Measurements from ENCODE around the gene IFNG. TPM values are rescaled to one million over a fixed set of nuclear protein-coding genes. Genes with fewer than 3 reads are reported as not detected.

The IFNG gene
- total RNA-seq, 1 experiment from 2014 or later = not detected

DNA sequence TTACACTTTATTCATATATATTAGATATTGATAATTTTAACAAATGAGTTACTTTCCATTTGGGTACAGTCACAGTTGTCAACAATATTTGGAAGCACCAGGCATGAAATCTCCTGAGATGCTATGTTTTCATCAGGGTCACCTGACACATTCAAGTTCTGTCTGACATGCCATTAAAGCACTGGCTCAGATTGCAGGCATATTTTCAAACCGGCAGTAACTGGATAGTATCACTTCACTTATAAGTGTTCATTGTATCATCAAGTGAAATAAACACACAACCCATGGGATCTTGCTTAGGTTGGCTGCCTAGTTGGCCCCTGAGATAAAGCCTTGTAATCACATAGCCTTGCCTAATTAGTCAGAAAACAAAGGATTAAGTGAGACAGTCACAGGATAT lies 4.8 kb downstream of the IFNG start:
- H2BK5ac ChIP-seq (ENCODE audit: insufficient read length, low read length) = no peak overlapping the region
- H4K5ac ChIP-seq (ENCODE audit: insufficient read length, low read depth, low read length) = no peak overlapping the region

More for the DNA sequence above, 4.8 kb downstream of the IFNG start:
- Histone ChIP-seq H4K20me1 (ENCODE audit: control insufficient read depth, insufficient read depth, insufficient read length) (no peaks in the 10 kb centered on the region), H3K4me2 (ENCODE audit: insufficient read depth, insufficient read length, low read length) (no peak overlapping the region), H2AK5ac (ENCODE audit: insufficient read length, low read length) (no peak overlapping the region), H3K23me2 (ENCODE audit: insufficient read length, low read depth, low read length, poor library complexity, severe bottlenecking) (no peaks in the 10 kb centered on the region), H2BK15ac (ENCODE audit: low read depth, low read length) (no peak overlapping the region), H3K4ac (ENCODE audit: low read depth, low read length) (no peak overlapping the region), H3K79me2 (ENCODE audit: insufficient read depth, low read length) (no peaks in the 10 kb centered on the region), H3T11ph (ENCODE audit: low read length) (no peak overlapping the region), H3K56ac (ENCODE audit: insufficient read length, low read depth, low read length) (no peak overlapping the region), H2BK120ac (ENCODE audit: low read depth, low read length, poor library complexity, severe bottlenecking) (no peak overlapping the region), H3K9me3 (ENCODE audit: control insufficient read depth, low read depth, low read length) (no peaks in the 10 kb centered on the region), H3K9ac (ENCODE audit: extremely low read depth, insufficient read length, low read length) (no peak overlapping the region), H3K14ac (ENCODE audit: insufficient read depth, low read length) (no peak overlapping the region), H2AFZ (ENCODE audit: low read length) (no peak overlapping the region), H3K23ac (ENCODE audit: insufficient read length, low read depth, low read length) (no peak overlapping the region), H3K27ac (ENCODE audit: insufficient read length, low read depth, low read length) (no peak overlapping the region), H4K8ac (replicated peaks; ENCODE audit: insufficient read length, low read depth, low read length) (no peak overlapping the region), H2BK20ac (ENCODE audit: low read depth, low read length, poor library complexity, severe bottlenecking) (no peak overlapping the region), H2BK12ac (ENCODE audit: insufficient read length, low read depth, low read length) (no peak overlapping the region), H3K27me3 (ENCODE audit: insufficient read depth, low read length) (no peaks in the 10 kb centered on the region), H4K91ac (ENCODE audit: insufficient read length, low read depth, low read length) (no peak overlapping the region), H3K4me1 (ENCODE audit: insufficient read depth, low read length) (no peaks in the 10 kb centered on the region), H3K79me1 (ENCODE audit: insufficient read depth, low read depth, low read length, poor library complexity, severe bottlenecking) (no peaks in the 10 kb centered on the region), H3K18ac (ENCODE audit: insufficient read length, low read depth, low read length) (no peak overlapping the region)
- Mint-ChIP-seq H3K27me3 (ENCODE audit: low read depth) (no peaks in the 10 kb centered on the region; the same call in 1 of the 2 replicates), H3K4me1 (peaks cover 0 to 2% of the 10 kb centered on the region in 2 experiments; a peak in 1 of 4 replicates), H3K27ac (no peak overlapping the region), H3K36me3 (ENCODE audit: insufficient read depth in 1 of 3, low read depth in 3 of 3) (no peaks in the 10 kb centered on the region; a peak in 1 of 7 replicates), H3K4me3 (no peak overlapping the region), H3K9me3 (no peaks in the 10 kb centered on the region)
- TF ChIP-seq, protein P1, sequence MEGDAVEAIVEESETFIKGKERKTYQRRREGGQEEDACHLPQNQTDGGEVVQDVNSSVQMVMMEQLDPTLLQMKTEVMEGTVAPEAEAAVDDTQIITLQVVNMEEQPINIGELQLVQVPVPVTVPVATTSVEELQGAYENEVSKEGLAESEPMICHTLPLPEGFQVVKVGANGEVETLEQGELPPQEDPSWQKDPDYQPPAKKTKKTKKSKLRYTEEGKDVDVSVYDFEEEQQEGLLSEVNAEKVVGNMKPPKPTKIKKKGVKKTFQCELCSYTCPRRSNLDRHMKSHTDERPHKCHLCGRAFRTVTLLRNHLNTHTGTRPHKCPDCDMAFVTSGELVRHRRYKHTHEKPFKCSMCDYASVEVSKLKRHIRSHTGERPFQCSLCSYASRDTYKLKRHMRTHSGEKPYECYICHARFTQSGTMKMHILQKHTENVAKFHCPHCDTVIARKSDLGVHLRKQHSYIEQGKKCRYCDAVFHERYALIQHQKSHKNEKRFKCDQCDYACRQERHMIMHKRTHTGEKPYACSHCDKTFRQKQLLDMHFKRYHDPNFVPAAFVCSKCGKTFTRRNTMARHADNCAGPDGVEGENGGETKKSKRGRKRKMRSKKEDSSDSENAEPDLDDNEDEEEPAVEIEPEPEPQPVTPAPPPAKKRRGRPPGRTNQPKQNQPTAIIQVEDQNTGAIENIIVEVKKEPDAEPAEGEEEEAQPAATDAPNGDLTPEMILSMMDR (conservative IDR thresholded peaks at IDR 0.05) = no peak
- WGBS (ENCODE audit: extremely low coverage, insufficient read length, low lambda C conversion rate) = no CpG with 5 or more reads among the region's 1 CpG
- DNase-seq = no peak

Data from H9 (cell line).